ENCODE data around the gene C1QB.

- no peak for TF ChIP-seq POLR2AphosphoS5 (IDR thresholded peaks at IDR 0.05; ENCODE audit: borderline replicate concordance, low read depth, low read length)
- no peak for TF ChIP-seq EZH2 (IDR thresholded peaks at IDR 0.05)
These were observed 40.1 kb upstream of the C1QB start for GRCh38 chr1:22612671-22613571.

All from SK-N-MC (cell line).